ENCODE data around the gene MRPL20. TPM values are rescaled to one million over a fixed set of nuclear protein-coding genes. Genes with fewer than 3 reads are reported as not detected.

MRPL20 gene
- total RNA-seq, 1 experiment from 2014 or later: 110 TPM

DNA sequence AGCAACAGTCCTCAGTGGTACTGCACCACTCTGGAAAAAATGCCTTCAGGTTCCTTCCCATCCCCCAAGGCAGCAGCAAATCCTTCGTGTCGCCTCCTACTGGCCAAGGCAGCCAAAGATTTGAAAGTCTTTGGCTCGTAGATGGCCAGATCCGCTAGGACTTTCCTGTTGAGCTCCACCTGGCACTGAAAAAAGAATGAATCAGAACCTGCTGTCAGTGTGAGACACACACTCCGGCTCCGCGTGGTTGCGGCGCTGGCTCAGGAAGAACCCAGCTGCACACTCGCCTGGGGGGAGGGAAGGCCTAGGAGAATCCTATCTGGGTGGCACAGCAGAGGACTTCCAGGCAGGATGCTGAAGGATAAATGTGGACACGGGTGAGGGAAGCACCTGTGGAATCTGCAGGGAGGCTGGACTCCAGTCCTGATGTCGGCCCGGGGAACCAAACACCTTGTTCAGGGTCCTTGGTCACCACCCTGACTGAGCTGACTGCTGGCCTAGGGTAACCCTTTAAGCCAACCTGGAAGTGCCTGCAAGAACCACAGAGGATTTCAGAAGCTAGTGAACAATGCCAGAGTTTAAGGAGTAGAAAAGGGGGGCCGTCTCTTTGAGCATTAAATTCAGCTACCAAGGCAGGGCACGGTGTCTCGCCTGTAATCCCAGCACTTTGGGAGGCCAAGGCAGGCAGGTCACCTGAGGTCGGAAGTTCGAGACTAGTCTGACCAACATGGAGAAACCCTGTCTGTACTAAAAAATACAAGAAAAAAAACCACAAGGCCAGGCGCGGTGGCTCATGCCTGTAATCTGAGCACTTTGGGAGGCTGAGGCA, 4.8 kb downstream of the MRPL20 start:
- H3K4me1 ChIP-seq: peaks cover 19% of the 10 kb centered on the region
- Mint-ChIP-seq H3K27me3 (ENCODE audit: insufficient read depth, unreplicated experiment) (no peaks in the 10 kb centered on the region), H3K36me3 (ENCODE audit: insufficient read depth, unreplicated experiment) (peaks cover 89% of the 10 kb centered on the region), H3K27ac (ENCODE audit: unreplicated experiment) (peak overlapping the region; percentile 74), H3K4me3 (ENCODE audit: unreplicated experiment) (no peak overlapping the region), H3K4me1 (ENCODE audit: low read depth, unreplicated experiment) (peaks cover 12% of the 10 kb centered on the region), H3K9me3 (ENCODE audit: unreplicated experiment) (no peaks in the 10 kb centered on the region)
- TF ChIP-seq CTCF (IDR thresholded peaks at IDR 0.05; ENCODE audit: insufficient read depth in 1 of 2, low read depth in 1 of 2, low read length in 1 of 2, severe bottlenecking in 1 of 2, unreplicated experiment in 1 of 2): peak; percentile 33 to 45
- H3K36me3 ChIP-seq (ENCODE audit: control insufficient read depth, insufficient read depth, low read length): peaks cover 4% of the 10 kb centered on the region; the same call in 1 of the 2 replicates
- POLR2A ChIA-PET: interaction anchor here (0.5 to 1.1 kb wide), 2 partner anchors 28 to 102 kb away, joined by 3 to 4 read pairs; no protein-coding TSS in a partner anchor
- peak; percentile 56 to 60 for DNase-seq
- H3K4me3 ChIP-seq (ENCODE audit: low read depth, low read length): no peak overlapping the region
- H3K9me3 ChIP-seq: no peaks in the 10 kb centered on the region
- intact Hi-C loops (cut with micrococcal nuclease; ENCODE audit: unreplicated experiment): no loop called here
- no TSS peak for BruUV-seq (replicated peaks)
- H3K27me3 ChIP-seq (replicated peaks; ENCODE audit: control insufficient read depth, insufficient read depth, low read length): no peaks in the 10 kb centered on the region
- CTCF ChIA-PET: interaction anchor here (0.6 to 1.0 kb wide), 3 partner anchors 31 to 139 kb away, joined by 3 read pairs; no protein-coding TSS in a partner anchor

DNA sequence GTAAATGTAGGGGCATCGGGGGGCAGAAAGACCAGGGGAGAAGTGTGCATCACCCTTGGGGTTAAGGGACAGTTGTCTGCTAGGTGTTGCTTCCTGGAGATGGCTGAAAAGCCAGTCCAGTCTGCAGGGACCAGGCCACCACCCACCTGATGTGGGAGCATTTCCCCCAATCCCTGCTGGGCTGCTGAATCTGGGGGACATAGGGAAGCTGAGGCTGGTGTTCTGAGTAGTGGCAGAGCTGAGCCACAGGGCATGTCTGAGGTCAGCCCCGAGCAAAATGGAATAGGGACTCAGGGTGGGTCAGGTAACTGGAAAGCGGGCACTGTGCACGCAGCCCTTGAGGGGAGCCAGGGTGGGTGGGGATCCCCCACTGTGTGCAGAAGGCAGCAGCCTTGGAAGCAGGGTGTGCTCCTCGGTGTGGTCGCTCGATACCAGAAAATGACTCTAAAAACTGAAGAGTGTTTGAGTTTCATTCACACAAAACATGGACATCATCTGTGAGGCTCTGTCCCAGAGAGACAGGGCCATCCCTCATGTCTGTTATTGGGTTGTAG, 5.6 kb downstream of the MRPL20 start:
- intact Hi-C loops (cut with micrococcal nuclease; ENCODE audit: unreplicated experiment): no loop called here
- Mint-ChIP-seq H3K9me3 (ENCODE audit: unreplicated experiment) (no peaks in the 10 kb centered on the region), H3K27ac (ENCODE audit: unreplicated experiment) (peak overlapping the region; percentile 93), H3K36me3 (ENCODE audit: insufficient read depth, unreplicated experiment) (peaks cover 88% of the 10 kb centered on the region), H3K27me3 (ENCODE audit: insufficient read depth, unreplicated experiment) (no peaks in the 10 kb centered on the region), H3K4me1 (ENCODE audit: low read depth, unreplicated experiment) (peaks cover 12% of the 10 kb centered on the region), H3K4me3 (ENCODE audit: unreplicated experiment) (peak overlapping the region; percentile 86)
- Histone ChIP-seq H3K27me3 (replicated peaks; ENCODE audit: control insufficient read depth, insufficient read depth, low read length) (no peaks in the 10 kb centered on the region), H3K4me1 (peaks cover 22% of the 10 kb centered on the region), H3K9me3 (no peaks in the 10 kb centered on the region), H3K4me3 (ENCODE audit: low read depth, low read length) (no peak overlapping the region), H3K36me3 (ENCODE audit: control insufficient read depth, insufficient read depth, low read length) (peaks cover 4% of the 10 kb centered on the region; the same call in 1 of the 2 replicates)
- DNase-seq: no peak
- TF ChIP-seq CTCF (IDR thresholded peaks at IDR 0.05; ENCODE audit: insufficient read depth in 1 of 2, low read depth in 1 of 2, low read length in 1 of 2, severe bottlenecking in 1 of 2, unreplicated experiment in 1 of 2): no peak
- CTCF ChIA-PET: interaction anchor here (0.6 to 1.0 kb wide), 2 partner anchors 32 to 140 kb away, joined by 3 read pairs; no protein-coding TSS in a partner anchor
- BruUV-seq (replicated peaks): no TSS peak
- POLR2A ChIA-PET: interaction anchor here (1.1 kb wide), 1 partner anchor 103 kb away, joined by 3 read pairs; no protein-coding TSS in a partner anchor

DNA sequence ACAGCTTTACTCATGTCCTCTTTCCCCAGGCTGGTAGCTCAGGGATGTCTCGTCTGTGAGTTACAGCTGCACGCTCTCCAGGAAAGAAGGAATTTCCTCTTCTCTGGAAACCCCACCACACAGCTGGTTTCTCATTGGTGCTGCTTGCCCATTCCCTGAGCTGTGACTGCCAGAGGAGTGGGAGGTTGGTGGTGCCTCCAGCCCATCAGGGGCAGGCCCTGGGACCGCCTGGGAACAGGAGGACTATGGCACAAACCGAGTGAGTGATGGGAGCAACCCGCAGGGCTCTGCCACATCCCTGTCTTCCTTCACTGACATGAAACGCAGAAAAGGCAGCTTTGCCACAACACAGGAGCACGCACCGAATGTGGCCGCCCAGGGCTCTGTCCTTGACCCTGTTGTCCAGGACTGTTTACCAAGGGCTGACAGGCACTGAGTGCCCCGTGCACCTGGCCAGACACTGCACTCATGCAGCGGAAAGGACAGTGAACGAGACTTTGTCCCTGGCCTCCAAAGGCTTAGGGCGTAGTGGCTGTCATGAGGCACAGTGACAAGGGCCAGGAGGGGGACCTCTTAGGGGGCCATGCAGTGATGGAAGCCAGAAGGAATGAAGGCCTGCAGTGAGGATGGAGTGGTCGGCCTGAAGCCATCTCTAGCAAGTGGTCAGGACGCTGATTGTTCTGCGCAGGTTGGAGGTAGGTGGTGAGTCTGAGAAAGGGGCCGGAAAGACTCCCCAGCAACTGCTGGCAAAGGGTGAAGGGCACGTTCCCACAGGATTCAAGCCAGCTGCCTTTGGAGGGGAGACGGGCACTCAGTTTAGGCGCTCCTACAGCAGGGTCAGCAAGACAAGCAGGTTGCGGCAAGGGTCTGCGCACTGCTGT, 6.3 kb downstream of the MRPL20 start:
- Mint-ChIP-seq H3K4me3 (ENCODE audit: unreplicated experiment) (peak overlapping the region; percentile 86), H3K27me3 (ENCODE audit: insufficient read depth, unreplicated experiment) (no peaks in the 10 kb centered on the region), H3K27ac (ENCODE audit: unreplicated experiment) (peak overlapping the region; percentile 93), H3K4me1 (ENCODE audit: low read depth, unreplicated experiment) (peaks cover 12% of the 10 kb centered on the region), H3K36me3 (ENCODE audit: insufficient read depth, unreplicated experiment) (peaks cover 85% of the 10 kb centered on the region), H3K9me3 (ENCODE audit: unreplicated experiment) (no peaks in the 10 kb centered on the region)
- Histone ChIP-seq H3K9me3 (no peaks in the 10 kb centered on the region), H3K4me1 (peaks cover 22% of the 10 kb centered on the region), H3K36me3 (ENCODE audit: control insufficient read depth, insufficient read depth, low read length) (peaks cover 4% of the 10 kb centered on the region; the same call in 1 of the 2 replicates), H3K27me3 (replicated peaks; ENCODE audit: control insufficient read depth, insufficient read depth, low read length) (no peaks in the 10 kb centered on the region), H3K4me3 (ENCODE audit: low read depth, low read length) (peak overlapping the region; percentile 94)
- no peak for DNase-seq
- POLR2A ChIA-PET: no interaction called here
- intact Hi-C loops (cut with micrococcal nuclease; ENCODE audit: unreplicated experiment): no loop called here
- BruUV-seq (replicated peaks): no TSS peak
- TF ChIP-seq CTCF (IDR thresholded peaks at IDR 0.05; ENCODE audit: insufficient read depth in 1 of 2, low read depth in 1 of 2, low read length in 1 of 2, severe bottlenecking in 1 of 2, unreplicated experiment in 1 of 2): no peak
- CTCF ChIA-PET: interaction anchor here (0.5 to 1.2 kb wide), 2 partner anchors 102 to 105 kb away, joined by 3 to 4 read pairs; no protein-coding TSS in a partner anchor
